PC-3 (cell line): ENCODE data around the gene GANC.

Source experiments
- EZH2 ChIP-seq: fragments of 300-600 bp; sonication (generic); IDR thresholded peaks from one replicate; pipeline ENCODE4 v1.6.1; 2017; ENCODE audit warnings: antibody characterized with exemption, mild to moderate bottlenecking, low read length; ENCODE audit not compliant: unreplicated experiment
- EZH2phosphoT487 ChIP-seq: fragments of 300-600 bp; sonication (generic); IDR thresholded peaks from 2 replicates; pipeline ENCODE4 v1.6.1; 2018; ENCODE audit warnings: mild to moderate bottlenecking, antibody characterized with exemption, low read length, borderline replicate concordance
- TF ChIP-seq, protein P1 (sequence below): fragments of 300-600 bp; sonication (generic); conservative IDR thresholded peaks from 2 replicates; pipeline ENCODE4 v1.5.1; 2017; ENCODE audit warnings: antibody characterized with exemption, low read depth, mild to moderate bottlenecking, low read length

- TF ChIP-seq, protein P1, sequence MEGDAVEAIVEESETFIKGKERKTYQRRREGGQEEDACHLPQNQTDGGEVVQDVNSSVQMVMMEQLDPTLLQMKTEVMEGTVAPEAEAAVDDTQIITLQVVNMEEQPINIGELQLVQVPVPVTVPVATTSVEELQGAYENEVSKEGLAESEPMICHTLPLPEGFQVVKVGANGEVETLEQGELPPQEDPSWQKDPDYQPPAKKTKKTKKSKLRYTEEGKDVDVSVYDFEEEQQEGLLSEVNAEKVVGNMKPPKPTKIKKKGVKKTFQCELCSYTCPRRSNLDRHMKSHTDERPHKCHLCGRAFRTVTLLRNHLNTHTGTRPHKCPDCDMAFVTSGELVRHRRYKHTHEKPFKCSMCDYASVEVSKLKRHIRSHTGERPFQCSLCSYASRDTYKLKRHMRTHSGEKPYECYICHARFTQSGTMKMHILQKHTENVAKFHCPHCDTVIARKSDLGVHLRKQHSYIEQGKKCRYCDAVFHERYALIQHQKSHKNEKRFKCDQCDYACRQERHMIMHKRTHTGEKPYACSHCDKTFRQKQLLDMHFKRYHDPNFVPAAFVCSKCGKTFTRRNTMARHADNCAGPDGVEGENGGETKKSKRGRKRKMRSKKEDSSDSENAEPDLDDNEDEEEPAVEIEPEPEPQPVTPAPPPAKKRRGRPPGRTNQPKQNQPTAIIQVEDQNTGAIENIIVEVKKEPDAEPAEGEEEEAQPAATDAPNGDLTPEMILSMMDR, result no peak
- TF ChIP-seq EZH2 (no peak), EZH2phosphoT487 (no peak)
Observed at GRCh38 chr15:42289166-42289565, 16.2 kb downstream of the GANC start.
